Activated gamma-delta T cell (primary cell): ENCODE data around the gene UBE2M.
"Not testable (repeated sequence)": the region's sequence is repeated elsewhere in the genome, so short reads cannot be mapped to it uniquely, and the experiment has no call there.

ENCODE experiments used
- DNase-seq: peaks from one replicate; lab custom pipeline; 2025; lab: John Stamatoyannopoulos, UW

UBE2M gene

DNA sequence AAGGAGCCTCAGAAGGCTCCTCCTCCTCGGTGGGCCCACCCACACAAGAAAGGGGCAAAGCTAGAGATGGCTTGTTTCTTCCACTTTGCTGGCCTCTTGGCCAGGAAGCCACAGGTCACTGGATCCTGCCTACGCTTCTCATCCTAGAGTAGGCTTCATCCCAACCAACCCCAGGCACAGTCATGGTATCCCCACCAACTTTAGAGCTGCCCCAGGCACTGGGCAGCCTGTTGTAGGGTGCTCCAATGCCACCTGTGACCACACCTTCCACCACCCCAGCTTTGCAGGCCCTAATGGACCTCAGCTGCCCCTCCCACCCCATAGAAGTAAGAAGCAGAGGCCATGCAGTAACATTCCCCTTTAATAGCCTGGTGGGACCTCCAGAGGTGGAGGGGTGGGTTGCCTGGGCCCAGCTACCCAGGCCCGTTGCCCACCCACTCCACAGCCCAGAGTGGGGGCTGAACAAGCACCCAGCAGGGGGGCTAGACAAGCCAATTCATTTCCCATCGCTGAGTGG lies 3.0 kb downstream of the UBE2M start:
- DNase-seq = no peak

DNA sequence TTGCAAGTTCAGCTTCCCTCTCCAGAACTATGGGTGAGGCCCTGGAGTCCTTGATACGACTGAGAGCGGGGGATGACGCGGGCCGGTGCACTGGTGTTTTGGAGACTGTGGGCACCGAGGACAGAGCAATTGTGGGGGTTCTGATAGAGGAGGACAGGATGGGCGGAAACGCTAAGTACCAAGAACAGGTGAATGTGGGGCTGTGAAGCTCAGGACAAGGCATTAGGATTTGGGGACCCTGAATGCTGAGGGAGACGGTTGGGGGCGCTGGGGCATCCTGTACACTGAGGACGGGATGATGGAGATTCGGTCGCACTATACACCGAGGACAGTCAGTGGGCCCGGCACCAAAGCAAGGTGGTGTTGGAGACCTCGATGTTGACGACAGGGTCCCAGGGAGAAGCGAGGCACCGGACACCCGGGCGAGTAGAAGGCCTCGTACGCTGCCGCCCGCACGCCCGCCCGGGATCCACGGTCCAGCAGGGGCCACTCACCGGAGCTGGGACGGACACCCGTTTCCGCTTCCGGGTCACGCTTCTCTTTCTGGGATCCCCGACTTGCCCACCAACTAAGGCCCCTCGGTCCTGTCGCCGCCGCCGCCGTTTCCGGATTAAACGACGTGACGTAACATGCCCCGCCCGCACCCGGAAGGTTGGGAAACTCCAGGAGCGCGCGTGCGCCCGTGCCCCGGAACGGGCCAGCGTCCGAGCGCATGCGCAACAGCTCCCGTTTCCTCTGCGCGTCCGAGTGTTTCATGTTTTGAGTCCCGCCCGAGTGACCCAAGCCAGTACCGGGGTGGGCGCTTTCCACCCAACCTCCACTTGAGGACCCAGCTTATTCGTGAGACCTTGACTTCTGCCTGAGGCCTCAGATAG lies 3.7 kb downstream of the UBE2M start, which contains the start of gene CHMP2A:
TSS of gene CHMP2A (minus strand) at position 612 of the 875 bp plus-strand sequence. CDS start 893 bp downstream, outside the sequence.
- DNase-seq = no peak

DNA sequence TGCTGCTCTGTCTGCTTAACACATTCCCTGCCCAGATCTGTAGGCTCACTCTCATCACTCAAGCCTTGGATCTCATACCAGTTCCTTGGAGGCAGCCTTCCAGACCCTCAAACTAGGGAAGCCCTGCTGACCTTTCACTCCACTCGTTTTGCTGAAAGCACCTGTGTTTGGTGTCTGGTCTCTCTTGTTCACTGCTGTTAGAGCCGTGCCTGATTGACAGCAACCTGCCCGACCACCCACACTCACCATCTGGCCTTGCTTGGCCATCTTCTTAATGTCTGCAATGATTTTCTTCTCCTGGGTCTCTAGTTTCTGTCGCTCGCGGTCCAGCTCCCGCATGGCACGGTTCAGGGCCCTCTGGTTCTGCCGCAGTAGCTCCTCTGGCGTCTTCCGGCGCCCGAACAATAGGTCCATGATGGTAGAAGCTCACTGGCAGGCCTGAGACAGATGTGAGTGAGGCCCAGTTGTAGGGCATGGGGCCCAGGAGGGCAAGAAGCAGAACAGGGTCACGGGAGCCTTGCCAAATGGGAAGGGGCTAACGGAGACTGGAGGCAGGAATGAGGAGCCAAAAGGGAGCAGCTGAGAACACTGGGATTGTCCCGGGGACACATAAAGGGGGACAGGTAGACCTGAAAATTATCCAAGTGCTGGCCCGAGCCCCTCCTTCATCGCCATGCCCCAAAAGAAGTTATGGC lies 4.5 kb downstream of the UBE2M start:
- DNase-seq = no peak

DNA sequence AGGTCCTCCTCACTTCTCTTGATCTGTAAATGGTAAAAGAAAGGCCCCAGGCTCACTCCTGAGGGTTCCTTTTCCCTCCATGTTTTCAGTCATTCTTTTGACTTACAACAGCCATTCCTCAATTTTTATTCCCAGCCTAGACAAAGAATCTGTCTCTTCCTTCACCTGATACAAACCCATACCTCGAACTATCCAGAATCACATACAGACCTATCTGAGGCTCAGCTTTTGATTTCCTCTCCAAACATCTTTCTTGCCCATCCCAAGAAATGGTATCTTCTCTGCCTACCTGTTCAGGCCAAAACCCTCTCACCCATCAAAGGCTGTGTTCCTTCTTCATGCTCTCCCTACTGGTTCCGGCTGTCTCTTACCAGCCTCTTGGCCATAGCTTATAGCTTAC lies 5.8 kb downstream of the UBE2M start:
- DNase-seq = no peak

DNA sequence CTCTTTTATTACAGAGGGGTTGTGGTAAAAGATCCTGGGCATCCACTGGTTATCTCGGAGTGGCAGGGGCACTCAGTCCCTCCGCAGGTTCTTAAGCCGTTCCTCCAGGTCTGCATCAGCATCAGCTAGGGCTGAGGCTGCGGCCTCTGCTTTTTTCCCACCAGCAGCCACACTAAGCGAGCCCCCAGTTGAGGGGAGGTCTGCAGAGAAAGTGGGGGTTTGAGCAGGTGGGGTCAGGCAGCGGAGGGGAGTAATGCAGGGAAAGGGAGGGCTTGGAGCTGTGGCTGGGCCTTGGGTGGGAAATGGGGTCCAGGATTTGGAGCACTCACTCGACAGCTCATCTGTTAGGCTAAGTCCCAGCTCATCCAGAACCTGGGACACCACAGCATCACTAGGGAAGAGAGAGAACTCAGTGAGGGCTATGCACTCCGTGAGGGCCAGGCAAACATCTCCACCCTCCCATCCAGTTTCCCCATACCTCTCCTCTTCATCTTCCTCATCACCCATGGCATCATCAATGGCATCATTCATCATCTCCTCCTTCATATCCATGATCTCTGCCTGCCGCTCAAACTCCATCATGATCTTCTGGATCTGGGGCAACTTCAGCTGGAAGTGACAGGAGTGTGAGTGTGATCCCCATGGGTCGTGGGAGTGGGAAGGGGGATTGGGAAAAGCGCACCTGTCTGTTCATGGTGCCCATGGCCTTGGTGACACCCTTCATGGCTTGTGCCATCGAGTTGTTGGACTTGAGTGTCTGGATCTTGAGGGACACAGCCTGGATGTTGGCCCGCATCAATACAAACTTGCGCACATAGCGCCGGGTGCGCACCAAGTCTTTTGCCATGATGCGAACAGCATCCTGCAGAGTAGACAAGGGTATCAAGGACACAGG lies 6.6 kb downstream of the UBE2M start:
- DNase-seq = no peak

DNA sequence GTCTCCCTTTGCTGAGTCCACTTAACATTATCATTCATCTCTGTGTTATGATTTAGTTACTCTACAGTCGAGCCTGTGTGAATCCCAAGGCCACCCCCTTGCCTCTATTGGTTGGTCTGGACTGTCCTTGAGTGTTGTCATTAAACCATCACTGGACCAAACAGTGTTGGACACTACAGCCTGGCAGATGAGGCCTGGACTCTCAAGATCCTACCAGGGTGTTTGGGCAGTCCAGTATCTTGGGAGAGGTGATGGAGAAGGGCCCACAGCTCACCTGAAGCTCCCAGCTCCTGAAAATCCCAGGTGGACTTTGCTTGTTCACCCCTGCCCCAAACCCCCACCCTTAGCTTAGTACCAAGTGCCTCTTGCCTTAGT lies 7.3 kb downstream of the UBE2M start:
- DNase-seq = no peak

DNA sequence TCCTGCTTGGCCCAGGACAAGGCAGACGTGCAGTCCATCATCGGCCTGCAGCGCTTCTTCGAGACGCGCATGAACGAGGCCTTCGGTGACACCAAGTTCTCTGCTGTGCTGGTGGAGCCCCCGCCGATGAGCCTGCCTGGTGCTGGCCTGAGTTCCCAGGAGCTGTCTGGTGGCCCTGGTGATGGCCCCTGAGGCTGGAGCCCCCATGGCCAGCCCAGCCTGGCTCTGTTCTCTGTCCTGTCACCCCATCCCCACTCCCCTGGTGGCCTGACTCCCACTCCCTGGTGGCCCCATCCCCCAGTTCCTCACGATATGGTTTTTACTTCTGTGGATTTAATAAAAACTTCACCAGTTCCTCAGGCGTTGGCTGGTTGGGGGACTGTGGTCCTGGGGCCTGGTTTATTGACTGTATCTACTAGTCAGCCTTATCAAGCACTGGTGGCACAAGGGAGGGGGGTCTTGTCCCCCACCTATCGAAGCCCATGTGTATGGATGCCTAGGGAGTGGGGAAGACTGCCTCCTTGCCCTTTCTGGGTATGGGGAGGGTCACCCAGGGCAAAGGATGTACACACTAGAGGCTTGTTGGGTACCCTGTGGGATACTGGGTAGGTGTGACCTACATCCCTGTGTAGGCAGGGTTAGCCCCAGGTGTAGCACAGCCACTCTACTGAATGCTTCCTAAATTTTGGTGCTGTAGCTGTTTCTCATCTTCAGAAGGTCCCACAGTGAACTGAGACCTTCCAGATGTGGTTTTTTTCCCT lies 7.9 kb downstream of the UBE2M start:
- DNase-seq = no peak

DNA sequence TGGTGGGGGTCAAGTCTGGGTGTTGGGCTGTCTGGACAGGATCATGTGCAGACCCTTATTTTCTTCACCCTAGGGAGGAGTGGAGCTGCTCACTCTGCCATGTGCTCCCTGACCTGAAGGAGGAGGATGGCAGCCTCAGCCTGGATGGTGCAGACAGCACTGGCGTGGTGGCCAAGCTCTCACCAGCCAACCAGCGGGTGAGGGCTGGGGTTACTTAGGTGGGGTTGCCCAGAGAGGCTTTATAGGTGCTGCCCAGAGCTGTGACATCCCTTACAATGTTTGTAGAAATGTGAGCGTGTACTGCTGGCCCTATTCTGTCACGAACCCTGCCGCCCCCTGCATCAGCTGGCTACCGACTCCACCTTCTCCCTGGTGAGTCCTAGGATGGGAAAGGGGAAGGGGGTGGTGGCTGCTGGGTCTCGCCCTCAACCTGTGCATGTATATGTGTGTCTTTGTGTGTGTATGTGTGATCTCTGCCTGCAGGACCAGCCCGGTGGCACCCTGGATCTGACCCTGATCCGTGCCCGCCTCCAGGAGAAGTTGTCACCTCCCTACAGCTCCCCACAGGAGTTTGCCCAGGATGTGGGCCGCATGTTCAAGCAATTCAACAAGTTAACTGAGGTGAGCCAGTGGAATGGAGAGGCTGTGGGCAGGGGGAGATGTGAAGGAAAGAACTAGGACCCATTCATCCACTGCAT lies 8.6 kb downstream of the UBE2M start:
- DNase-seq = no peak

DNA sequence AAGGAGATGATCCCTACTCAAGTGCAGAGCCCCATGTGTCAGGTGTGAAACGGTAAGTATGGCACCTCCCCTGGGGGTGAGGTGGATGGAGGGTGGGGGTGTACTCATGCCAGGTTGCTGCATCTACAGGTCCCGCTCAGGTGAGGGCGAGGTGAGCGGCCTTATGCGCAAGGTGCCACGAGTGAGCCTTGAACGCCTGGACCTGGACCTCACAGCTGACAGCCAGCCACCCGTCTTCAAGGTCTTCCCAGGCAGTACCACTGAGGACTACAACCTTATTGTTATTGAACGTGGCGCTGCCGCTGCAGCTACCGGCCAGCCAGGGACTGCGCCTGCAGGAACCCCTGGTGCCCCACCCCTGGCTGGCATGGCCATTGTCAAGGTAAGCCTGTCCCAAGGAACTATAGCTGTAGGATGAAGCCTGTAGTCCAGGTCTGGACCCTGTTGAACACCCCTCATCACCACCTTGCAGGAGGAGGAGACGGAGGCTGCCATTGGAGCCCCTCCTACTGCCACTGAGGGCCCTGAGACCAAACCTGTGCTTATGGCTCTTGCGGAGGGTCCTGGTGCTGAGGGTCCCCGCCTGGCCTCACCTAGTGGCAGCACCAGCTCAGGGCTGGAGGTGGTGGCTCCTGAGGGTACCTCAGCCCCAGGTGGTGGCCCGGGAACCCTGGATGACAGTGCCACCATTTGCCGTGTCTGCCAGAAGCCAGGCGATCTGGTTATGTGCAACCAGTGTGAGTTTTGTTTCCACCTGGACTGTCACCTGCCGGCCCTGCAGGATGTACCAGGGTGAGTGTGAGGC lies 9.3 kb downstream of the UBE2M start:
- DNase-seq = no peak

DNA sequence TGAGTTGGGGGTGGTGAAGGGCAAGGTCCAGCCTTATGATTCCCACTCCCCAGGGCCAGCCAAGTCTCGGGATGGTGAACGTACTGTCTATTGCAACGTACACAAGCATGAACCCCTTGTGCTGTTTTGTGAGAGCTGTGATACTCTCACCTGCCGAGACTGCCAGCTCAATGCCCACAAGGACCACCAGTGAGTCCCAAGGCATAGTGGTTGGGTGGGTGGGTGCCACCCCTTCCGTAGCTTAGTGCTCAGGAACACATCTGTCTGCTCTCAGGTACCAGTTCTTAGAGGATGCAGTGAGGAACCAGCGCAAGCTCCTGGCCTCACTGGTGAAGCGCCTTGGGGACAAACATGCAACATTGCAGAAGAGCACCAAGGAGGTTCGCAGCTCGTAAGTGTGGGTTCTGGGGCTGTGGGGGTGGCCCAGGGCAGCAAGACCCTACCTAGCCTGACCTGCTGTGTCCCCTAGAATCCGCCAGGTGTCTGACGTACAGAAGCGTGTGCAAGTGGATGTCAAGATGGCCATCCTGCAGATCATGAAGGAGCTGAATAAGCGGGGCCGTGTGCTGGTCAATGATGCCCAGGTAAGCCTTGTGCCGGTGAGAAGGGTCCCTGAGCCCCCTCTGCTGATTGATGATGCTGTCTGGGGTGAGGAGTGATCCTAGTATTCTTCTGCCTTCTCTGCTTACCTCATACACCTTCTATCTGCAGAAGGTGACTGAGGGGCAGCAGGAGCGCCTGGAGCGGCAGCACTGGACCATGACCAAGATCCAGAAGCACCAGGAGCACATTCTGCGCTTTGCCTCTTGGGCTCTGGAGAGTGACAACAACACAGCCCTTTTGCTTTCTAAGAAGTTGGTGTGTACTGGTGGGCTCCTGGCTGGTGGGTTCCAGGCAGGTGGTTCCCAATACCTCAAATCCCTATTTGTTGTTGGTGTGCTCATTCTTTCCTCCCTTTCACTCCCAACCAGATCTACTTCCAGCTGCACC lies 10.8 kb downstream of the UBE2M start:
- no peak for DNase-seq

DNA sequence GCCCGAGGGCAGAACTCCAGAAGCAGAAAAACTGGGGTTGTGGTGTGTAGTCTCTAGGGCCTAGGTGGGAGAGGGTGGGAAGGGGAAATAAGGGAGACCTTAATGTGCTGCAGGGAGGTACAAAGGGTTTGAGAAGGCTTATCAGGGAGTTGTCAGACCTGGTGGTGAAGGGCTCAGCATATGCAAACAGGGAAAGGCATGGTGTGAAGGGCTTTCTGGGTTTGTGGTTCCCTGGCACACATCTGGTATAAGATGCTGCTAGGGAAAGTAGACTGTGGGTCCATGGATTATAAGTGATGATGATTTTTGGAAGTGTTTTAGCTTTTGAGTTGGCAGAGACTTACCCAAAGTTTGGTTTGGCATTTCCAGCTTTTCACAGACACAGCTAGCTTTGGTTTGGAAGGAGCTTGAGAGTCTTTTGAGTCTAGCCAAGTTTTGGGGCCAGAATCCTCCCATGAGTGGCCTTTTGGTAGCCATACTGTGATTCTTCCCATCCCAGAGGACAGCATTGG lies 12.3 kb downstream of the UBE2M start:
- no peak for DNase-seq

DNA sequence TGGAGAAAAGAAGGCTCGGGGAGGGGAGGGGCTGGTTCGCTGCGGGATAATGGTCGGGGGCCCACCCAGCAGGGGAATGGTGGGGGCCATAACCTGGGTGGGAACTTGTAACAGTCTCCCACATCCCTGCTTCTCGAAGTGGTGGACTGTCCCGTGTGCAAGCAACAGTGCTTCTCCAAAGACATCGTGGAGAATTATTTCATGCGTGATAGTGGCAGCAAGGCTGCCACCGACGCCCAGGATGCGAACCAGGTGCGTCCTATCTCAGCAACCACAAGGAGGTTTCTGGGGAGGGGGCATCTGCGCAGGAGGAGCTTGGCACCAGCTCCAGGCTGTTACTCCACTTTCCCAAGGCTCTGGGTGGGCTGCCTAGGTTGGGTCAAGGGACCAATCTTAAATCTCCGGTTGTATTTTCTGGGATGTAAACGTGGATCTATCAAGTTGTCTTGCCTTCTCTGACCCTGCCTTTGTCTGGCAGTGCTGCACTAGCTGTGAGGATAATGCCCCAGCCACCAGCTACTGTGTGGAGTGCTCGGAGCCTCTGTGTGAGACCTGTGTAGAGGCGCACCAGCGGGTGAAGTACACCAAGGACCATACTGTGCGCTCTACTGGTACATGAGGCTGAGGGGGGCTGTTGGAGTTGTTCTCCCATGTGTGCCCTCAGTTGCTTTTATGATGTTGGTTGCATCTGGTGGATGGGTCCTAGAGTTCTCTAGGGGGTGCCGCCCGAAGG lies 13.0 kb downstream of the UBE2M start:
- DNase-seq = no peak

DNA sequence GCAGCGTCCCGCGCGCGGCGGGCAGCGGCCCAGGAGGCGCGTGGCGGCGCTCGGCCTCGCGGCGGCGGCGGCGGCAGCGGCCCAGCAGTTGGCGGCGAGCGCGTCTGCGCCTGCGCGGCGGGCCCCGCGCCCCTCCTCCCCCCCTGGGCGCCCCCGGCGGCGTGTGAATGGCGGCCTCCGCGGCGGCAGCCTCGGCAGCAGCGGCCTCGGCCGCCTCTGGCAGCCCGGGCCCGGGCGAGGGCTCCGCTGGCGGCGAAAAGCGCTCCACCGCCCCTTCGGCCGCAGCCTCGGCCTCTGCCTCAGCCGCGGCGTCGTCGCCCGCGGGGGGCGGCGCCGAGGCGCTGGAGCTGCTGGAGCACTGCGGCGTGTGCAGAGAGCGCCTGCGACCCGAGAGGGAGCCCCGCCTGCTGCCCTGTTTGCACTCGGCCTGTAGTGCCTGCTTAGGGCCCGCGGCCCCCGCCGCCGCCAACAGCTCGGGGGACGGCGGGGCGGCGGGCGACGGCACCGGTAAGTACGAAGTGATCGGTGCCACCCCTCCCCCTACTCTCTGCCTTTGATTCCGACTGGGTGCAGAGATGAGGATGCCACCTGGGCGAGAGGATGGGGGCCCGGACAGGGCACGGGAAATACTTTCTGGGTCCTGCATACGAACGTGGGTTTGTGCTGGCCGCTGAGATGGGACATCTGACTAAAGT lies 13.7 kb downstream of the UBE2M start:
- DNase-seq = no peak

DNA sequence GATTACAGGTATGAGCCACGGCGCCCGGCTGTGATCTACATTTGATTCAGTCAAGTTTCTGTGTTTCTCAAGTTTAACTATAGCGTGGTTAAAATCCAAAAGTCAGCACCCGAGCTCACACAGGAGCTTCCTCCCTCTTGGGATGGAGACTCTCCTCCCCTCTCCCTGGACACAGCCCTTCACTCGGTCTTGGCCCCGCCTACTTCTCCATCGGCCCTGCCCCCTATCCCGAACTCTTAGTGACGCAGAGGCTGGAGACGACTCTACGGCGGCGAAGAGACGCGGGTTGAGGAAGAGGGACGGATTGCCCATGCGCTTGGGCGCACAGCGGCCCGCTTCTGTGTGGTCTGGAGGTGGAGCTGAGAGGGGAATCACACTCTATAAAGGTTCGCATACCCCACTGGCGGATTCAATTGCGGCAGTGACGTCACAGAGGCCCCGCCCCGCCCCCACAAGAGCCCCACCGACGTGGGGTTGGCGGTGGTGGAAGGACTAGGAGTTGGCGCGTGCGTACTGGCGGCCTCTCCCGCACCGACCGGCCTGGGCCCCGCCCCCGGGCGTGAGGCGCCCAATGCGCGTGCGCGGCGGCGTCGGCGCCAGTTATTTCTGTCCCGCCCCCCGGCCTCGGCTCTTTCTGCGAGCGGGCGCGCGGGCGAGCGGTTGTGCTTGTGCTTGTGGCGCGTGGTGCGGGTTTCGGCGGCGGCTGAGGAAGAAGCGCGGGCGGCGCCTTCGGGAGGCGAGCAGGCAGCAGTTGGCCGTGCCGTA lies 14.4 kb downstream of the UBE2M start, which contains the start of gene TRIM28:
TSS of gene TRIM28 (plus strand) at position 239 of the 765 bp plus-strand sequence. CDS start 694 bp downstream, outside the sequence.
- no peak for DNase-seq

DNA sequence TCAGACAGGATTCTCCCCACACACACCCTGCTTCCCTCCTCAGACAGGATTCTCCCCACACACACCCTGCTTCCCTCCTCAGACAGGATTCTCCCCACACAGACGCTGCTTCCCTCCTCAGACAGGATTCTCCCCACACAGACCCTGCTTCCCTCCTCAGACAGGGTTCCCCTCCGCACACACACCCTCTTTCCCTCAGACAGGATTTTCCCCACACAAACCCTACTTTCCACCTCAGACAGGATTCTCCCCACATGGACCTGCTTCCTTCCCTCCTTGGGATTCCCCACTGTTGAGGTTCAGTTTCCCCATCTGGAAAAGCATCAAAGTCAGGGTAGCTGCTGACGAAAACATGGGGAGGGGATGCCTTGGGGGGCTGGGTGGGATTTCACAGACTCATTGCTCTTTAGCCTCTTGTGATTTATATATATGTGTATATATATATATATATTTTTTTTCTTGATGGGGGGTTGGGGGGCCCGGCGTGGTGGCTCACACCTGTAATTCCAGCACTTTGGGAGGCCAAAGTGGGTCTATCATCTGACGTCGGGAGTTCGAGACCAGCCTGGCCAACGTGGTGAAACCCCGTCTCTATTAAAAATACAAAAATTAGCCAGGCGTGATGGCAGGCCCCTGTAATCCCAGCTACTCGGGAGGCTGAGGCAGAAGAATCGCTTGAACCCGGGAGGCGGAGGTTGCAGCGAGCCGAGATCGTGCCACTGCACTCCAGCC lies 15.6 kb downstream of the UBE2M start:
- DNase-seq = not testable (repeated sequence)
